Measurements from ENCODE around the gene TRIM38.

GRCh38 chr6:25949695-25950094 is 12.9 kb upstream of the TRIM38 start:
- no peak for TF ChIP-seq CTCF (IDR thresholded peaks at IDR 0.05; ENCODE audit: borderline replicate concordance, extremely low read depth, low read length, poor library complexity, severe bottlenecking)
- no peak for TF ChIP-seq EZH2 (IDR thresholded peaks at IDR 0.05; ENCODE audit: borderline replicate concordance, low read depth, low read length, severe bottlenecking)

All from DND-41 (cell line).